ENCODE results near the gene SLC4A4.

SLC4A4 gene

DNA sequence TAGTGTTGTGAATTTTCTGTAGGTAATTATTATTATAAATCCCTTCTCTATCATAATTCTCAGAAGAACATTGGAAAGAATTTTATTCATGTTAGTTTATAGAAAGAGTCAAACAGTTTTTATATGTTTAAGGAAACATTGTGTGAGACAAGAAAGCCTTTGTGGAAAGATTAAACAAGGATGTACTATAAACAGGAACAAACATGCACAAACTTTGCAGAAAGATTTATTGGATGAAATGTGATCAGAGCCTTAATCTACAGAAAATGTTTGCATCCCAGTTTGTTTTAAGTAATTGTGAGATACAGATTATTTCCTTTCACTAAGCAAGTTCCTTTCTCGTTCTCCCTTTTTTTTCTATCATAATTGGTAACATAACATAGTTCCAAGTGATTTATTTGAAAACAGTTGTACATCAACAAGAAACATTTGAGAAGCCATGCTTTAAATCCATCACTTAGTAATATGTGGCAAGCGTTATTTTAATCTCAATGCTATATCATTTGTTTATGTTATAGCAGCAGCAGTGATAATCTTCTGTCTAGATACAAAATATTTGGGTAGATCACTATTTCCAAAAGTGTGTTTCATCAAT, 129.4 kb downstream of the SLC4A4 start:
- no peak for FAIRE-seq

DNA sequence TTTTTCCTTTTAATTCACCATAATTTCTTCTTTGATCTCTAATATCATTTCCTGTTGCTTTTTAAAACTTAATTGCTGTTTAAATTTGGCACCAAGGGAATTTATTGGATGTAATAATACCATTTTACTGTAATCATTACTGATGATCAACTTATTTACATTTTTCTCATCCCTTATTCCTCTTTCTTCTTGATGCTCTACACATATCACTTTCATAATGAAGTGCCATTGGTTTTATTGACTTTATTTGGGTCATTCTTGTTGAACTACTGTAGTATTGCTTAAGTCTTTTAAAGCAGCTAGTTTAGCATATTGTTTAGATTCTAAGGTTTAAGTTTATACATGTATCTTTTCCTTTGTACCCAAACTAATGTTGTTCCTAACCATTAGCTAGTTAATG, 130.7 kb downstream of the SLC4A4 start:
- DNase-seq (ENCODE audit: insufficient read length, low spot score) = no peak
- no peak for FAIRE-seq

More for the DNA sequence above, 129.4 kb downstream of the SLC4A4 start:
- no peak for DNase-seq (ENCODE audit: insufficient read length, low spot score)

- DNase-seq (ENCODE audit: insufficient read length, low spot score) (no peak), FAIRE-seq (no peak)
Observed at GRCh38 chr4:71470524-71470923, 131.7 kb downstream of the SLC4A4 start.

- peak; percentile 0 for DNase-seq (ENCODE audit: insufficient read length, low spot score)
- no peak for FAIRE-seq
Observed at GRCh38 chr4:71472946-71473345, 134.1 kb downstream of the SLC4A4 start.

- FAIRE-seq (no peak), DNase-seq (ENCODE audit: insufficient read length, low spot score) (no peak)
Observed at GRCh38 chr4:71473541-71474240, 134.9 kb downstream of the SLC4A4 start.

DNA sequence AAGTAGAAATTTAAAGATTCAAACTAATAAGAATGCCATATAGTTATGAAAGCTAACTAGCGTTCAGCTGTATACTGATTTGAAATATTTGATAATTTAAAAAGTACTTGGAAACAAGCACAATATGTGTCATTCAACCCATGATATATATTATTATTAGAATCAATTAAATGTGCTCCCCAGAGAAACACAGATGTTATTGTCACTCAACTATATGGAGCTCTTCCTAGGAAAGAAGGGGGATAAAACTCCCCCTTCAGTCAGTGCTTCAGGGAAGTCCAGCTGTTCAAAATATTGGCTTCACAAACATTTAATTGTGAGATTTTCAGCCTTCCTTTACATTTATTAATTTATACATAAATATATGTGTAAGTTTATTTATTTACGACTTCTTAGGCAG, 135.9 kb downstream of the SLC4A4 start:
- DNase-seq (ENCODE audit: insufficient read length, low spot score) = no peak

GRCh38 chr4:71476240-71476639, 137.4 kb downstream of the SLC4A4 start:
- no peak for FAIRE-seq
- no peak for DNase-seq (ENCODE audit: insufficient read length, low spot score)

More for the DNA sequence above, 135.9 kb downstream of the SLC4A4 start:
- FAIRE-seq = no peak

DNA sequence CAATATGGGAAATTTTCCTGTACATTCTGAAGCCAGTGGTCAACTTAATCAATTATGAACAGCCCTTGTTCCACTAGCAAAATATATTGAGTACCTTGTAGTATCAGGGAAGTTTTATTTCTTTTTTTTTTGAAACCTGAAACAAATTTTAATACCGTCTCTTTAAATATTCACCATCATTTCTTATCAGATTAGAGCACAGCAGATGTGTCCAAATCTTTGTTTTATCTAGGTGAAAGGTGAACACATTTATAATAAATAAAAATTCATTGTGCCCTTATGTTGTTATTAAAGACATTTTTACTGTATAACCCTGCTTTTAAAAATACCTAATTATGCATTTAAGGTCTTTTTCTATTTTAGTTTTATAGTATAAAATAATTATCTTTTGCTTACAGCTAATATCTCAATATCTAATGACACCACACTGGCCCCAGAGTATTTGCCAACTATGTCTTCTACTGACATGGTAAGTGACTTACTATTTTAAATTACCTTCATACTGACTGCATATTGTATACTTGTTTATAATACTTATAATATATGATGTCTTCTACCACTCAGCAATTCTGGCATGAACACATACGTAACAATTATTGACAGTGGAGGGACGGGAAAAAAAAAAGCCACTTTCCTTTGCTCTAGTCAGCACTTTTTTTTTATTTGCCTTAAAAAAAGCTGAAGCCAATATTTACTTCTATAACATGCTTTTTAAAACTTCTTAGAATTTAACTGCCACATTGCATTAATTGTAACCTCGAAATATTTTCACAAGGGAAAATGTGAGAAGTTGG, 147.9 kb downstream of the SLC4A4 start:
- DNase-seq (ENCODE audit: insufficient read length, low spot score) (no peak), FAIRE-seq (no peak)

GRCh38 chr4:71487344-71487920, 148.6 kb downstream of the SLC4A4 start:
- no peak for DNase-seq (ENCODE audit: insufficient read length, low spot score)
- FAIRE-seq = no peak

- FAIRE-seq = no peak
- DNase-seq (ENCODE audit: insufficient read length, low spot score) = no peak
Observed at GRCh38 chr4:71494539-71494938, 155.7 kb downstream of the SLC4A4 start.

DNA sequence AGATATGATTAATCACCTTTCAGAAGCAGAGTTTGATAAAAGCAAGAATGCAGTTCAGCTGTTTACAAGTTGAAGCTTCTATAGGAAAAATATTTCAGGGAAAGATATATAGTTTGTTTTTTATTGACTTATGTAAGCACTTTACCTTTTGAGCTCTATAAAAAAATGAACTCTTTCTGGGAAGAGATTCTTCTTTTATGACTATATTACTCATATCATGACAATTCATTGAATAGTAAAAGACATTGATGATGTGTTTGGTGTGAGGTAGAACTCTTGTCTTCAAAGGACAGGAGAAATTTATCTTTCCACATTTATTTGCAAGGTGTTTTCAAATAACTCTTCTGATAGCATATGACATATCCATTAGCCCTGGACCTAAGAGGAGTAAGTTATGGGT, 156.6 kb downstream of the SLC4A4 start:
- DNase-seq (ENCODE audit: insufficient read length, low spot score) (no peak), FAIRE-seq (no peak)

DNA sequence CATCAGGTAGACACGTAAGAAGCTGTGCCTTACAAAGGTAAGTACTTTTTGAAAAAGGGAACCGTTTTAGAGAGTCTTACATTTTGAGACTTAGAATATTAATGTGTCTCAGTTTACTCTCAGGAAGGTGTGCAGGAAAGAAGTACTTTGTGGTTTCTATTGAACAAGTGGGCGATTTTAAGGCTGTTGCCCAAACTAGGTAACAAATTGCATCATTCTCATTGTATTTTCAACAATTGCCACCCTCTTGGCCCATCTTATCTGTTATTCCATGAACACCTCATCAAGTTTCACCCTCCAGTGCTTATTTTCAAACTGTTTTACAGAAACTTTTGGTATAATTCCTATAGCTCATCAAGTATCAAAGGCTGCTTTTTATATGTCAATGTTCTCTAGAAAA, 158.3 kb downstream of the SLC4A4 start:
- FAIRE-seq = no peak
- DNase-seq (ENCODE audit: insufficient read length, low spot score) = no peak

DNA sequence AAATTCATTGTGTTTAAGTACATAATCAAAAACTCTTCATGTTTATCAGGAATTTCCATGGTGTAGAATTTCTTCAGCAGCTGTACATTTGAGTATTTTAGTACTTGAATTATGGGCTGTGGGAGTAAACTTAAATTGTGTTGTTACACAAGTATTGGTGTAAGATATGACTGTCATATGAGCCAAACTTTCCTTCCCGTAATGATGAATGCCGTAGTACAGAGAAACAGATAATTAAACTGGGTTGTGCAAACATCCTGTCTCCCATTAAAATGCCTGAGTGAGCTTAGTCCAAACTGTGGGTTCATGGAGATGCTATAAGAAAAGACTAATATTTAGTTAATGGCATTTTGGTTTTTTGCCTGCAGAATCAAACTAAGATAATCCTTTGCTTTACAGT, 159.2 kb downstream of the SLC4A4 start:
- no peak for FAIRE-seq
- no peak for DNase-seq (ENCODE audit: insufficient read length, low spot score)

GRCh38 chr4:71498625-71499024, 159.8 kb downstream of the SLC4A4 start:
- FAIRE-seq (no peak), DNase-seq (ENCODE audit: insufficient read length, low spot score) (no peak)

- DNase-seq (ENCODE audit: insufficient read length, low spot score) = no peak
- no peak for FAIRE-seq
Observed at GRCh38 chr4:71501992-71502391, 163.2 kb downstream of the SLC4A4 start.

DNA sequence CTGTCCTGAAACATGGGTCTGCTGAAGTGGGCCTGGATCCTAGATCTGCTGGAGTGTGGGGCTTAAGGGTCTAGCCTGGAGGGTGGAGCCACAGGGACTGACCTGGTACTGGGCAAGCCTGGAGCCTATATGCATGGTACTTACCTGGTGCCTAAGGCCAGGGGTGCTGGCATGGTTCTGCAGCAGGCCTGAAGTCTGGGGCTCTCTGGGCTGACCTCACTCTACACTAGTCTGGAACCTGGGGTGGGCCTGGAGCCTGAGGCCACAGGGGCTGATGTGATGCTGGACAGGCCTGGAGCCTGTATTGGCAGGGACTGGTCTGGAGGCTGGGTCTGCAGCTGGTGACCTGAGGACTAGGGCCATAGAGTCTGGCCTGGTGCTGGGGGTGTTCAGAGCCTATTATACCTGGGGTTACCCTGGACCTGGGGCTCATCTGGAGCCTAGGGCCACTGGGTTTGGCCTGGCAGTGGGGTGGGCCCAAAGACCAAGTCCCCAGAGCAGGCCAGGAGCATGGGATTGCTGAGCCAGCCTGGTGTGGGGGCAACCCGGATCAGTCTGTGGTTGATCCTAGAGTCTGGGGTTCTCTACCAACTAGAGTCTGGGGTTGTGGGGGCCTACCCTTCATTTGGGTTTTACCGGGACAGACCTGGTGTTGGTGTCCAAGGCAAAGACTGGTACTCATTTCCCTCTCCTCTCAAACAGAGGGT, 179.6 kb downstream of the SLC4A4 start:
- FAIRE-seq (no peak), DNase-seq (ENCODE audit: insufficient read length, low spot score) (no peak)

DNA sequence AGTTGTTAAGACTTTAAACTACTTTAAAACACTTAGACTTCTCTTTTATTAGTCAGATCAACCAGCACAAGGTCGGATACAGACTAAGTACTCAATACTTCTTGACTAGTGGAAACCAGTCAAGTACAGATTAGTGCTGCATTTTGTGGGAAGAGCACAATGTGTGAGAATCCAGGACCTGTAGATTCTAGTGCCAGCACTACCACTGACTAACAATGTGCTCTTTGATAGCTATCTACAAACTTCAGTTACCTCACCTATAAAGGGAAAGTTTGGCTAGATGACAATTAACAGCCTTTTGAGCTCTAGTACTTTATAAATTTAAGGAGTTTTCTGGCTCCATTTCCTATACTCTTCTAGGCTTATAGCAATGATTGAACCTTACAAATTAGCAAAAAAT, 181.5 kb downstream of the SLC4A4 start:
- no peak for FAIRE-seq
- DNase-seq (ENCODE audit: insufficient read length, low spot score) = no peak

DNA sequence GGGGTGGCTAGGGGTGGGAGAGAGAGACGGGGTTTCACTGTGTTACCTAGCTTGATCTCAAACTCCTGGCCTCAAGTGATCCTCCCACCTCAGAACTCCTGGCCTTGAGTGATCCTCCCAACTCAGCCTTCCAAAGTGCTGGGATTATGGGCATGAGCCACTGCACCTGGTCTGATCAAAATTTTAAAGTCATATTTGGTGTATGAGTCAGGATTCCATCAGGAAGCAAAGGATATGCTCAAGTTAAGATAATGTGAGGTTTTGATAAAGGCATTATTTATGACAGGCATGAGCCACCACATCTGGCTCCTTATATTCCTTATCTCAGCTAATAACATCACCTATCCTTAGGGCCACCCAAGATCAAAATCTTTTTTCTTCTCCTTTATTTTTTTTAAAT, 182.0 kb downstream of the SLC4A4 start:
- FAIRE-seq = no peak
- no peak for DNase-seq (ENCODE audit: insufficient read length, low spot score)

DNA sequence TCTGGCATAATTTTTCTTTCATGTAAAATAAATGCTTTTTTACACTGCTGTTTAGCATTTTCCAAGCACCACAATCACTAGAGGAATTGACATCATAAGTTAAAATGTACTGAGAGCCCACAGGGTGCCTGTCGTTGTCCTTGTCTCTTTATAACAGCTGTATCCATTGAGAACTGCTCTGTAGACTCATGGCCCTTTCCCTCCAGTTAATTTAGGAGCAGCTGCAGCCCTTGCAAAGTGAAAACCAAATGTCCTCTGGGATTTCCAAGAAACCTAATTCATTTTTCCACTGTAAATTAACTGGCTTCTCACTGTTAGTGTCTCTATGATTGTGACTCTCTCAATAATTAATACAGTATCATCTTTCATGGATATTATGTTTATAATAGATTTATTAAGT, 185.9 kb downstream of the SLC4A4 start:
- FAIRE-seq = no peak
- DNase-seq (ENCODE audit: insufficient read length, low spot score) = no peak

- FAIRE-seq = no peak
- DNase-seq (ENCODE audit: insufficient read length, low spot score) = no peak
Observed at GRCh38 chr4:71526637-71527406, 188.0 kb downstream of the SLC4A4 start.
